Parathyroid adenoma (tissue), 2 donors: Measurements from ENCODE around the gene TNXB.
A peak's percentile ranks its signal among the peaks of the same experiment; 100 is the strongest.

Experiments
- H2AFZ ChIP-seq: fragments of 300-600 bp; sonication (generic); one replicate; pipeline ENCODE4 v1.7.0; 2017; ENCODE audit warnings: antibody characterized with exemption, mild to moderate bottlenecking
- H3K27ac ChIP-seq: fragments of 300-600 bp; sonication (generic); one replicate; pipeline ENCODE4 v1.7.0; 2017
- H3K27me3 ChIP-seq: fragments of 300-600 bp; sonication (generic); one replicate; pipeline ENCODE4 v1.7.0; 2017; ENCODE audit warnings: low read length; ENCODE audit not compliant: control insufficient read depth, insufficient read depth
- H3K36me3 ChIP-seq: fragments of 300-600 bp; sonication (generic); one replicate; pipeline ENCODE4 v1.7.0; 2017; ENCODE audit warnings: low read length; ENCODE audit not compliant: control insufficient read depth, insufficient read depth
- H3K4me1 ChIP-seq: fragments of 300-600 bp; sonication (generic); one replicate; pipeline ENCODE4 v1.7.0; 2017; ENCODE audit warnings: control low read depth
- H3K4me2 ChIP-seq: fragments of 300-600 bp; sonication (generic); one replicate; pipeline ENCODE4 v1.7.0; 2017; ENCODE audit warnings: low read length
- H3K4me3 ChIP-seq: fragments of 300-600 bp; sonication (generic); one replicate; pipeline ENCODE4 v1.7.0; 2017; ENCODE audit warnings: low read depth, low read length
- H3K79me2 ChIP-seq: fragments of 300-600 bp; sonication (generic); one replicate; pipeline ENCODE4 v1.7.0; 2017; ENCODE audit warnings: control low read depth
- H3K9ac ChIP-seq: fragments of 300-600 bp; sonication (generic); one replicate; pipeline ENCODE4 v1.7.0; 2017; ENCODE audit warnings: mild to moderate bottlenecking
- H3K9me3 ChIP-seq: fragments of 300-600 bp; sonication (generic); one replicate; pipeline ENCODE4 v1.7.0; 2017; ENCODE audit warnings: low read length; ENCODE audit not compliant: control insufficient read depth
- TF ChIP-seq, protein P1 (sequence below): fragments of 300-600 bp; sonication (generic); IDR thresholded peaks from one replicate; pipeline ENCODE4 v1.7.0; 2017; ENCODE audit warnings: antibody characterized with exemption, mild to moderate bottlenecking
- donor health status: primary hyperparathyroidism.

The TNXB gene

DNA sequence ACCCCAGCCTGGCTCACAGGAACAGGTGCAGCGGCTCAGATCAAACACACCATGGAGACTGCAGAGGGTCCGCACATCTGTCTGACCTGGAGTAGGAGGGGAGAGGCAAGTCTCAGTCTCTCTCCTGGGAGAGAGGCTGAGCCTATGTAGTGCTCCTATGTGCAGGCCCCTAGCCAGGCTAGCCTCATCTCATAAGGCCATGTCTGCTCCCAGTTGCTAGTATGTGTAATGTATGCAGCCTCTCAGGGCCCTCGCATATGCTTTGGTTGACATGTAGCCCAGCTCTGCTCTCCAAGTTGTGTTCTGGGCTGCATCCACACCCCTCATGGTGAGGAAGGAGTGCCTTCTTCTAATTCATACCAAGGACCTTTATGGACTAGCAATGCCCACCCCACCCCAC is 11.8 kb downstream of the TNXB start:
- no peak overlapping the region for H3K27ac ChIP-seq
- no peaks in the 10 kb centered on the region for H3K36me3 ChIP-seq
- H3K9me3 ChIP-seq = no peaks in the 10 kb centered on the region
- no peak overlapping the region for H3K9ac ChIP-seq
- H3K4me1 ChIP-seq = peaks cover 6% of the 10 kb centered on the region
- TF ChIP-seq, protein P1, sequence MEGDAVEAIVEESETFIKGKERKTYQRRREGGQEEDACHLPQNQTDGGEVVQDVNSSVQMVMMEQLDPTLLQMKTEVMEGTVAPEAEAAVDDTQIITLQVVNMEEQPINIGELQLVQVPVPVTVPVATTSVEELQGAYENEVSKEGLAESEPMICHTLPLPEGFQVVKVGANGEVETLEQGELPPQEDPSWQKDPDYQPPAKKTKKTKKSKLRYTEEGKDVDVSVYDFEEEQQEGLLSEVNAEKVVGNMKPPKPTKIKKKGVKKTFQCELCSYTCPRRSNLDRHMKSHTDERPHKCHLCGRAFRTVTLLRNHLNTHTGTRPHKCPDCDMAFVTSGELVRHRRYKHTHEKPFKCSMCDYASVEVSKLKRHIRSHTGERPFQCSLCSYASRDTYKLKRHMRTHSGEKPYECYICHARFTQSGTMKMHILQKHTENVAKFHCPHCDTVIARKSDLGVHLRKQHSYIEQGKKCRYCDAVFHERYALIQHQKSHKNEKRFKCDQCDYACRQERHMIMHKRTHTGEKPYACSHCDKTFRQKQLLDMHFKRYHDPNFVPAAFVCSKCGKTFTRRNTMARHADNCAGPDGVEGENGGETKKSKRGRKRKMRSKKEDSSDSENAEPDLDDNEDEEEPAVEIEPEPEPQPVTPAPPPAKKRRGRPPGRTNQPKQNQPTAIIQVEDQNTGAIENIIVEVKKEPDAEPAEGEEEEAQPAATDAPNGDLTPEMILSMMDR = no peak
- H3K4me3 ChIP-seq = no peak overlapping the region
- H2AFZ ChIP-seq = no peak overlapping the region
- no peak overlapping the region for H3K4me2 ChIP-seq
- H3K79me2 ChIP-seq = no peaks in the 10 kb centered on the region
- peaks cover 2% of the 10 kb centered on the region for H3K27me3 ChIP-seq

DNA sequence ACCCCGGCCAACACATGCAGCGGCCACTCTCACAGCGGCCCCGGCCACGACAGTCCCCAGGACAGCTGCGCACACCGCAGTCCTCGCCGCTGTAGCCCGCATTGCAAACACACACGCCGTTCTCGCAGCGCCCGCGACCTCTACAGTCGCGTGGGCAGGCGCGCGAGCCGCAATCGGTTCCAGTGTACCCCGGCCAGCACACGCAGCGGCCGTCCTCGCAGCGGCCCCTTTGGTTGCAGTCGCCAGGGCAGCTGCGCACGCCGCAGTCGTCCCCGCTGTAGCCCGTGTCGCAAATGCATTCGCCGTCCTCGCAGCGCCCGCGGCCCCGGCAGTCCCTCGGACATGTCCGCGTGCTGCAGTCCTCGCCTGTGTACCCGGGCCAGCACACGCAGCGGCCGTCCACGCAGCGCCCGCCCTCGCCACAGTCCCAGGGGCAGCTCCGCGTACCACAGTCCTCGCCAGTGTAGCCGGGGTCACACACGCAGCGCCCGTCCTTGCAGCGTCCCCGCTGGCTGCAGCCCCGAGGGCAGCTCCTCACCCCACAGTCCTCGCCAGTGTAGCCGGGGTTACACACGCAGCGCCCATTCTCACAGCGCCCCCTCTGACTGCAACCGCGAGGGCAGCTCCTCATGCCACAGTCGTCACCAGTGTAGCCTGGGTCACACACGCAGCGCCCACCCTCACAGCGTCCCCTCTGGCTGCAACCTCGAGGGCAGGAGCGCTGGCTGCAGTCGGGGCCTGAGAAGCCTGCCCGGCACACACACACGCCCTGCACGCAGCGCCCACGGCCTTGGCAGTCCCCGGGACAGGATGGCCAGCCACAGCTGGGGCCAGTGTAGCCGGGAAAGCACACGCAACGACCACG is 12.5 kb downstream of the TNXB start:
- H3K27ac ChIP-seq = no peak overlapping the region

GRCh38 chr6:32096087-32096393 is 13.1 kb downstream of the TNXB start:
- H3K79me2 ChIP-seq = no peaks in the 10 kb centered on the region
- H3K27ac ChIP-seq = no peak overlapping the region
- TF ChIP-seq, protein P1 = no peak
- H3K4me3 ChIP-seq = no peak overlapping the region
- H3K36me3 ChIP-seq = no peaks in the 10 kb centered on the region
- no peak overlapping the region for H3K9ac ChIP-seq
- H3K4me2 ChIP-seq = peak overlapping the region; percentile 33
- H3K4me1 ChIP-seq = peaks cover 6% of the 10 kb centered on the region
- H2AFZ ChIP-seq = peak overlapping the region; percentile 36
- H3K27me3 ChIP-seq = peaks cover 2% of the 10 kb centered on the region
- H3K9me3 ChIP-seq = no peaks in the 10 kb centered on the region

More for the DNA sequence above, 12.5 kb downstream of the TNXB start:
- H3K36me3 ChIP-seq = no peaks in the 10 kb centered on the region
- no peaks in the 10 kb centered on the region for H3K9me3 ChIP-seq
- no peaks in the 10 kb centered on the region for H3K79me2 ChIP-seq
- TF ChIP-seq, protein P1 = no peak
- H2AFZ ChIP-seq = peak overlapping the region; percentile 36
- H3K4me2 ChIP-seq = peak overlapping the region; percentile 33
- H3K27me3 ChIP-seq = peaks cover 2% of the 10 kb centered on the region
- no peak overlapping the region for H3K4me3 ChIP-seq
- peaks cover 6% of the 10 kb centered on the region for H3K4me1 ChIP-seq
- no peak overlapping the region for H3K9ac ChIP-seq

- H3K9ac ChIP-seq = no peak overlapping the region
- peaks cover 6% of the 10 kb centered on the region for H3K4me1 ChIP-seq
- no peaks in the 10 kb centered on the region for H3K36me3 ChIP-seq
- H3K9me3 ChIP-seq = no peaks in the 10 kb centered on the region
- TF ChIP-seq, protein P1 = peak; percentile 12
- no peaks in the 10 kb centered on the region for H3K79me2 ChIP-seq
- H3K27ac ChIP-seq = no peak overlapping the region
- H3K27me3 ChIP-seq = peaks cover 2% of the 10 kb centered on the region
- H3K4me2 ChIP-seq = peak overlapping the region; percentile 33
- peak overlapping the region; percentile 36 for H2AFZ ChIP-seq
- no peak overlapping the region for H3K4me3 ChIP-seq
Observed at GRCh38 chr6:32095338-32096086, 13.6 kb downstream of the TNXB start.
